ENCODE results near the gene UPF2.
A peak's percentile ranks its signal among the peaks of the same experiment; 100 is the strongest.

UPF2 gene

DNA sequence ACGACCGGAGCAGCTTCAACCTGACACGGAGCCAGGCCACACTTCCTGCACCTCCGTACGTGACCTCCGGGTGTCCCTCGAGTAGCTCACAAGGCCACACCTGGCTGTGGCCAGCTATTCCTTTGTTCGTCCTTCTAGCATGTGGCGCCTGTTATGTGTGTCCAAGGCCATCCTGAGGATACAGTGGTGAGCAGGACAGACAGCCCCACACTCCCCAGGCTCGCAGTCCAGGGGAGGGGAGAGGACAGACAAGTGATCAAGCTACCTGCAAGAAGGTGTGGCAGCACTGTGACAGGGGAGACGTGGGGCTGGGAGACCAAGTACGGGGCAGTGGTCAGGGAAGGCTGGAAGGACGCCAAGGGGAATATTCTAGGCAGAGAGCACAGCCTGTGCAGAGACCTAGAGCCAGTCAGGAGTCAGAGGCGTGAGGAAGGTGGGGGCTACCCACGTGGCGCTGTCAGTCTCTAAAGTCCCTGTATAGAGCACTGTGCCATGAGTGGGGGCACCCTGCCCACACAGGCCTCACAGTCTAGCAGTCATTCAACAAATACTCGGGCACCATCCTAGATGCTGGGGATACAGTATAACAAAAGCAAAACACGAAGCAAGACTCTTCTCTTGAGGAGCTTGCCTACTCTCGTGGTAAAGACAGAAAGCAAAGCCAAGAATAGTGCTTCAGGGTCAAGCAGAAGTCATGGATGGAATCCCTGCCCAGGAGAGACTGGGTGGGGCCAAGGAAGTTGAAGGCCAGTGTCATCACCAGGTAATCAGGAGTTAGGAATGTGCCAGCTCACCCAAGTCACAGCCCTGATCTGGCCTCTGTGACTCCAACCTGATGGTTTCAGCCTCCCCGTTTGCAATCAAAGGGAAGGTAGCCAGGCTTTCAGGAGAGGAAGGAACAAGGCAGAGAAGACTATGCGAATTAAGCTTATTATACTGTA, 160.9 kb downstream of the UPF2 start:
- no peak for DNase-seq

- no peak for DNase-seq
These were observed 161.6 kb downstream of the UPF2 start for GRCh38 chr10:11881030-11881476.

DNA sequence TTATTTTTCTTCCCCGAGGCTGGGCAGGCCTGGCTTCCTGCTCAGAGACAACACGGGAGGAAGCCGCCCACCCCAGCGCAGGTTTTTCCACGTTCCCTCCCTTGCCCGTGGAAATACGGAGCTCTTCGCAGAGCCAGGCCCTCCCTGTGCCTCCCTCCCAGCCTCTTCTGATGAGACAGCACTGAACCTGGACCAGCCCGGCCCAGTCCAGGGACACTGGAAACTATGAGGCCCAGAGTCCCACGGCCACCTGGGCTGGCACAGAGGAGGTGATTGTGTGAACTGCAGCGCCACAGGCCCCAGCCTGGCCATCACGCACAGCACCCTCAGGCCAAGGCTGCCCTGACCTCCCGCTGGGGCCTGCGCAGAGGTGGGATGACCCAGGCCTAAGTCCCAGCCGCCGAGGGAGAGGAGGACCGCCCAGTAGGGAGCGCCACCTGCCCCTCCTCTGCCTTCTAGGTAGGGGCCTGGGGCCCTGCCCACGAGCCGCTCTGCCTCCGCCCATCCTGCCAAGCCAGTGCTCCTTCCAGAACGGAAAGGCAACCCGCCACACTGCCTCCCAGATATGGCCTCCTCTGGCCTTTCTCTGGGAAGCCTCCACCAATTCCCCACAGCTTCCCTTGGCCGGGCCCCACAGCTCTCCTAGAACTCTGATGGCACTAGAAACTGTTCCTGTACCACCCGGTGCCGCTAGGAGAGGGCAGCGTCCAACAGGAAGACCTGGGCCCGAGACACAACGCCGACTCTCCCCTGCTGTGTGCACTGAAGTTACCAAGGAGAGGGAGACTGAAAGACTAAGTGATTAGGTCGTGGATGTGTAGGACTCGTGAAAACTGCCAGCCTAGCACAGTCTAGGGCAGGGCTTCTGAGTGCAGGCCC, 162.2 kb downstream of the UPF2 start:
- DNase-seq = no peak

DNA sequence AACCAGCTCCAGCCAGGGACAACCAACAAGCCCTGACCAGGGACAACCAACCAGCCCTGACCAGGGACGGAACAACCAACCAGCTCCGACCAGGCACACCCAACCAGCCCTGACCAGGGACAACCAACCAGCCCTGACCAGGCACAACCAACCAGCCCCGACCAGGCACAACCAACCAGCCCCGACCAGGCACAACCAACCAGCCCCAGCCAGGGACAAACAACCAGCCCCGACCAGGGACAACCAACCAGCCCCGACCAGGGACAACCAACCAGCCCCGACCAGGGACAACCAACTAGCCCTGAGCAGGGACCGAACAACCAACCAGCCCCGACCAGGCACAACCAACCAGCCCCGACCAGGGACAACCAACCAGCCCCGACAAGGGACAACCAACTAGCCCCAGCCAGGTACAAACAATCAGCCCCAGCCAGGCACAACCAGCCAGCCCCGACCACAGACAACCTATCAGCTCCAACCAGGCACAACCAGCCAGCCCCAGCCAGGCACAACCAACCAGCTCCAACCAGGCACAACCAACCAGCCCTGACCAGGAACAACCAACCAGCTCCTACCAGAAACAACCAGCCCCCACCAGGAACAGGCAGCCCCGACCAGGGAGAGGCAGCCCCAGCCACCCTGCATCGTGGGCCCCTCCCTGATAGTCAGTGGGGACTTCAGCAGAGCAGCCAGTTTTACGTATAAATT, 163.1 kb downstream of the UPF2 start:
- no peak for DNase-seq

GRCh38 chr10:11878776-11879175, 163.8 kb downstream of the UPF2 start:
- DNase-seq = no peak

DNA sequence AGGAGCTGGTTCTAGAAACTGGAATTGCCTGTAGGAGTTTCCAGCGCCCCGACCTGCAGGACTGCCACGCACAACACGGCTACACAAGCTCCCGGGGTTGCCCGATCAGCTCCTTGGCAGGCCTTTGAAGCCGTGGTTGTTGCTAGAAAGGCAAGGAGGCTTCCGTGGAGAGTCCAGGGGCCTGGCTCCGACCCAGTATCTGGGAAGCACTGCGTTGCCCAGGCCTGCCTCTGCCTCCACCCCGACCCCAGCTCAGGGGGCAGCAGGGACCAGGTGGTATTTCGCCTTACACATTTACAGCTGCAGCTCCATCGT, 165.1 kb downstream of the UPF2 start:
- DNase-seq = no peak

GRCh38 chr10:11876805-11877590, 165.6 kb downstream of the UPF2 start:
- DNase-seq = no peak

GRCh38 chr10:11876324-11876723, 166.3 kb downstream of the UPF2 start:
- no peak for DNase-seq

DNA sequence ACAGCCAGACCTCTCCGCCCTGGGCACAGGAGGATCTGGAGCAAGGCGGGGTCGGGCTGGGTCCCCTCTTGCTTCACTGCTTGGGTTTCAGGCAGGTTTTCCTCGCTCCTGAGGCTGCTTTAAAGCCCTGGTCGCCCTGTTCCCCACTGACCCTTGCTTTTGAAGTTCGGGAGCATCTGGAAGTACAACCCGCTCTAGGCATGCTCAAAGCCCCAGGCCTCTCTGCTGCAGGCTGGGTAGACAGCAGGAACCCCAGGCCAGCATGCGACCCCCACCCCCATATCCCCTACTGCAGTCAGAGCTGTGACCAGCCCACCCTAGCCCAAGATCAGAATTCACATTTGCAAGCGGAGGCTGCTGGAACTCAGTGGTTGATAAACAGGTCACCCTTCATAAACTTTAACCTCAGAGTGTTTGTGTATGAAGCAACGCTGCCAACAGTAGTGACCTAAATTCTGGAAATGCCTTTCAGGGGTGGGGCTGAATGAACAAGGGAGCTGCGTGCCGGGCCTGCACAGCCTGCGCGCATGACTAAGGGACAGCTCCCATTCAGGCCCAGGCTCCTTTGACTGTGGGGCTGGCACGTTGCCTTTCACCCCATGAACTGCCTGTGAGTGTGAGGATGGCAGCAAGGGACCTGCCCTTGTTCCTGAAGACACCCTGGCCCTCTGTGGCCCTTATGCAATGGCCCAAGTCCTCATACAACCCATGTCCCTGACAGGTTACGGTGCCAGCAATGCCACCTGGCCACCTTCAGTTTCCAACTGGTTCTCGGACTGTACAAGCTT, 166.9 kb downstream of the UPF2 start:
- no peak for DNase-seq

DNA sequence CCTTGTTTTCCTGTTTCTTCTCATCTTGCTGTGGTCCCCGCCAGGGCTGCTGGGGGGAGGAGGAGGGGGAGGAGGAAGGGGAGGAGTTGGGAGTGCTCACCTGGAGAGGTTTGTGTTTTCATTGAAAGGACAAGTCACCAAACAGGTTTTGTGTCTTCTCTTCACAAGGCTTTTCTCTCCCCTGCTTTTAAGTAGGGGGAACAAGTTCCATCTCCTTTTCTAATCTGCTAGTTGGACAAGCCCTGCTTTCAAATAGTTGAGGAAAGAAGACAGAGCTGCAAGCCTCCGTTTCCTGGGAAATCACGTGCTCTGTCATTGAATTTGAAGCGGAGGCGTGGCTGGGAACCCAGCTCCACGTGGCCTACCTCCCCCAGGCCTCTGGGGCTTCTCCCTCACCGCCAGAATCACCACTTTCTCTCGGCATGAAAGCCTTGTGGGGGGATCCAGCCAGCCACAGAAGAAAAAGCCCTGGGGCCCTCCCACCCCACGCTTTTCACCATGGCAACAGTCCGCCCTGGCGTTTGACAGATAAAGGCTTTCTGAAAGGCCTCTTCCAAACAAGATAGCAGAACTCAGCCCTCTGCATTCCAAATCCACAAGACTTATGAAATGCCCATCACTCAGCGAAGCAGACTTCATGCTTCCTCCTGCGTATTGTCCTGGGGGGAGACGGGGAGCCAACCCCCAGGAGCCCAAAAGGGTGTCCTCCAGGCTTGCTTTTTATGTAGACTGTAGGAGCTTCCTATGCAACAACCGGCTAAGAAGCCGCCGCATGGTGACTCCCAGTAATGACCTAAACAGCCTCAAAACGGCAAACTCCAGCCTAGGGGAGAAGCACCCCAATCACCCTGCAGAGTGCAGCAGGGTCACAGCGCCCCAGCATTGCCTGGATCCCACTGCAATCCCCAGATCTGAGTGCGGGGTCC, 167.8 kb downstream of the UPF2 start:
- DNase-seq = peak; percentile 79

DNA sequence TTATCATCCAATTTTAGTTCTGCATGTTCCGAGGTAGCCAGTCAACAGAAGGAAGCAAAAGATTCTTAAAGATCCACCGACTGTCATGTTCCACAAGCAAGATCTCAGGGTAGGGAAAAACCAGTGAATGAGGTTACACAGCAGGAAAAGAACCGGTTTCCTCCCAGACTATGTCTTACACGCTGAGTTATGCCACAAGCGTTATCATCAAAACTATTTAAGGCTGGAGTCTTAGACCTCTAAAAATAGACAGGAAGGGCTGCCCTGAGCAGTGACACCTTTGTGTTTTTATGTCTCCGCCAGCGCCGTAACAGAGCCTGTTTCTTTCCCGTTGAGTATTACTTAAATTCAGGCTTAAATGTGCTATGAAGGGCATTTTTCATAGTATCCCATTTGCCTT, 171.1 kb downstream of the UPF2 start:
- no peak for DNase-seq

- DNase-seq = no peak
These were observed 171.7 kb downstream of the UPF2 start for GRCh38 chr10:11870900-11871400.

DNA sequence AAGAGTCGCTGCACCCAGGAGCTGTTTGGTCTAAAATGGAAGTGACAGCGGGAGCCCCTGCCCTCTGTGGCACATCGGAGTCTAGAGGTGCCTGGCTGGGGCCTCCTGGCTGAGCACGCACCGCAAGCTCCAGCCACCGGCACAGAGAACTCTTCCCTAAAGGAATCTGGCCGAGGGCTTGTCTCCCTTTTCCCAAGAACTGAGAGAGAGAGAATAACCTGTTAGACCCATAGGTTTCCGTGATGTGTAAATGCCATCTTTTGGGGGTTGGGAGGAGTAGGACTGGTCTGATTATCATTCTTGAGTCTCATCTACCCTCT, 172.2 kb downstream of the UPF2 start:
- no peak for DNase-seq
